ENCODE measurements around the gene AMBRA1.

AMBRA1 gene, protein sequence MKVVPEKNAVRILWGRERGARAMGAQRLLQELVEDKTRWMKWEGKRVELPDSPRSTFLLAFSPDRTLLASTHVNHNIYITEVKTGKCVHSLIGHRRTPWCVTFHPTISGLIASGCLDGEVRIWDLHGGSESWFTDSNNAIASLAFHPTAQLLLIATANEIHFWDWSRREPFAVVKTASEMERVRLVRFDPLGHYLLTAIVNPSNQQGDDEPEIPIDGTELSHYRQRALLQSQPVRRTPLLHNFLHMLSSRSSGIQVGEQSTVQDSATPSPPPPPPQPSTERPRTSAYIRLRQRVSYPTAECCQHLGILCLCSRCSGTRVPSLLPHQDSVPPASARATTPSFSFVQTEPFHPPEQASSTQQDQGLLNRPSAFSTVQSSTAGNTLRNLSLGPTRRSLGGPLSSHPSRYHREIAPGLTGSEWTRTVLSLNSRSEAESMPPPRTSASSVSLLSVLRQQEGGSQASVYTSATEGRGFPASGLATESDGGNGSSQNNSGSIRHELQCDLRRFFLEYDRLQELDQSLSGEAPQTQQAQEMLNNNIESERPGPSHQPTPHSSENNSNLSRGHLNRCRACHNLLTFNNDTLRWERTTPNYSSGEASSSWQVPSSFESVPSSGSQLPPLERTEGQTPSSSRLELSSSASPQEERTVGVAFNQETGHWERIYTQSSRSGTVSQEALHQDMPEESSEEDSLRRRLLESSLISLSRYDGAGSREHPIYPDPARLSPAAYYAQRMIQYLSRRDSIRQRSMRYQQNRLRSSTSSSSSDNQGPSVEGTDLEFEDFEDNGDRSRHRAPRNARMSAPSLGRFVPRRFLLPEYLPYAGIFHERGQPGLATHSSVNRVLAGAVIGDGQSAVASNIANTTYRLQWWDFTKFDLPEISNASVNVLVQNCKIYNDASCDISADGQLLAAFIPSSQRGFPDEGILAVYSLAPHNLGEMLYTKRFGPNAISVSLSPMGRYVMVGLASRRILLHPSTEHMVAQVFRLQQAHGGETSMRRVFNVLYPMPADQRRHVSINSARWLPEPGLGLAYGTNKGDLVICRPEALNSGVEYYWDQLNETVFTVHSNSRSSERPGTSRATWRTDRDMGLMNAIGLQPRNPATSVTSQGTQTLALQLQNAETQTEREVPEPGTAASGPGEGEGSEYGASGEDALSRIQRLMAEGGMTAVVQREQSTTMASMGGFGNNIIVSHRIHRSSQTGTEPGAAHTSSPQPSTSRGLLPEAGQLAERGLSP (N-terminal part only)

DNA sequence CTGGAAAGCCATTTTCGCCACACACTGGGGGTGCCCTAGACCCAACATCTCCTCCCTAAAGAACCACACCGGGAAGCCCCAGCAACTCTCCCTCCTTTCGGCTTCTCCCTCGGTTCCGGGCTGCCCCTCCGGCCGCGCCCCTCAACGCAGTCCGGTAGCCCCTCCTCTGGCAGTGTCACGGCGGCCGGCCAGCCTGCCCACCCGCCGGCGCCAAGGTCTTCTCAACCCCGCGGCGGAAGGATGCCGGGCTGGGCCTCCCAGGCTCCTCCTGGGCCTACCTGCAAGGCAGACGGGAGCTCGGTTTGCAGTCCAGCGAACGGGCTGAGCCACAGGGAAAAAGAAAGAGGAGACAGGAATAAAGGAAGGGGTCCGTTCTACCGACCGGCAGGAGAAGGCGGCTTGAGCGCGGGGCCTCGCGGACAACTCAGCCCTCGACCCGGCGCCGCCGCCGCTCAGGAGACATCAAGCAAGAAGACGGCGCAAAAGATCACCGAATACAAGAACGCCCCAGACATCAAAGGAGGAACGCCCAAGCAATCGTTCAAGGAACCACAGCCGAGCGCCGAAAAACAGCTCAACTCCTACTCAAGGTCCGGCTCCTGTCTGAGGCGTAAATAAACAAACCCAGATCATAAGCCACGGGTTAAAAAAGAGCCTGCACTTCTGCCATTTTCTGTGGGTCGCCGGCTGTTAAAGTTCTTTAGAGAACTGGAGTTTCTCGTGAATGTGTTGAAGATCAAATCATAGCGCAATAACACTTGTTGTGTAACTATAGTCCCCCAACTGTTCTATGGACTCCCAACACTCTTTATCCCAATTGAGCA is at the start of gene AMBRA1:
Gene AMBRA1, minus strand, starts transcription at position 474 of the 824 bp plus-strand sequence. CDS start 45,643 bp downstream, outside the sequence.
- peak; percentile 68 for DNase-seq (ENCODE audit: low read depth)

DNA sequence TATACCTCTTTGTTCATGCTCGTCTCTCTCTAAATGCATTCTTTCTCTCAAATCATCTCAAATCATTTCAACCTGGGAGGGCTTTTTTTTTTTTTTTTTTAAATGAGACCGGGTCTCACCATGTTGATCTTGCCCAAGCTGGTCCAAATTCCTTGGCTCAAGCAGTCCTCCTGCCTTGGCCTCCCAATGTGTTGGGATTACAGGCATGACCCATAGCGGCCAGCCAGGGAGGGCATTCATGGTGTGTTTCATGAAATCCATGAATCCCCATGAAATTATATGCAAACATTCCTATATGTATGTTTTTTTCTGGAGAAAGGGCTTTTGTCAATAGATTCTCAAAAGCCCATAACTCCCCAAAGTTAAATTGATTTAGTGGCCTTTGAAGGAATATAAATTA is 49.7 kb upstream of the AMBRA1 start:
- no peak for DNase-seq (ENCODE audit: low read depth)

DNA sequence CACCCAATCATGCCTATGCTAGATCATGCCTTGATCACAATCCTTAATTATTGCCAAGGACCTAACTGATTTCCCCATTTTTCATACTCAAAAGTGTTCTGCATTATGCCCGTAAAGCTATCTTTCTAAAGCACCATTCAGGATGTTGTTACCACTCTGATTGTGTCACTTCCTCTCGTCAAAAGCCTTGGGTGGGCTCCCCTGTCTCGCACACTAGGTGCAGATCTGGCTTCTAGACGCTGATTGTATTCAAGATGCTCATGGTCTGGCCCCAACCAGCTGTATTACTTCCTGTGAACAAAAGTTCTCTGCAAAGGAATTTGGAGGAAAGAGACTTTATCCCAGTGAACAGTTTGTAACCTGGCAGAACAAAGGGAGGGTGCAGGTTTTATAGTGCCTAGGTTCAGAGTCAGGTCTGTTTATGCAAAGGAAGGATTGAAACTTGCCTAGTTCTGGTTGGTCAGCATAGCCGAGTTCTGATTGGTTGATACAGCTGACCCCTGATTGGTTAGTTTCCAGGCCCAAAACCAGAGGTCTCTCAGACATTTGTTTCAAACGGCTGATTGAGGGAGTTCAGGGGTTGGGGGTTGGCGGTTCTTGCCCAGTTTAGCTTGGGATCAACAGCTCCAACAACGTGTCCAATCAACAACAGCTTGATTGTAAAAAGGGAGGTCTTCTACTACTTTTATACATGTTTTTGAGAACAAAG is 49.0 kb upstream of the AMBRA1 start:
- no peak for DNase-seq (ENCODE audit: low read depth)

DNA sequence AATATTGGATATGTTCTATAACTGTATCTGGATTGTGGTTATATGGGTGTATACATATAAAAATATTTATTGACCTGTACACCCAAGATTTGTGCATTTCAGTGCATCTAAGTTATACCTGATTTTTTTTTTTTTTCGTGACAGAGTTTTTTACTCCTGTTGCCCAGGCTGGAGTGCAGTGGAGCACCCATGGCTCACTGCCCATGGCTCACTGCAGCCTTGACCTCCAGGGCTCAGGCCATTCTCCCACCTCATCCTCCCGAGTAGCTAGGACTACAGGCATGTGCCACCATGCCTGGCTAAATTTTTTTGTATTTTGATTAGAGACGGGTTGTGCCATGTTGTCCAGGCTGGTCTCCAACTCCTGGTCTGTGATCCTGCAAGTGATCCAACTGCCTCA is 47.8 kb upstream of the AMBRA1 start:
- no peak for DNase-seq (ENCODE audit: low read depth)

DNA sequence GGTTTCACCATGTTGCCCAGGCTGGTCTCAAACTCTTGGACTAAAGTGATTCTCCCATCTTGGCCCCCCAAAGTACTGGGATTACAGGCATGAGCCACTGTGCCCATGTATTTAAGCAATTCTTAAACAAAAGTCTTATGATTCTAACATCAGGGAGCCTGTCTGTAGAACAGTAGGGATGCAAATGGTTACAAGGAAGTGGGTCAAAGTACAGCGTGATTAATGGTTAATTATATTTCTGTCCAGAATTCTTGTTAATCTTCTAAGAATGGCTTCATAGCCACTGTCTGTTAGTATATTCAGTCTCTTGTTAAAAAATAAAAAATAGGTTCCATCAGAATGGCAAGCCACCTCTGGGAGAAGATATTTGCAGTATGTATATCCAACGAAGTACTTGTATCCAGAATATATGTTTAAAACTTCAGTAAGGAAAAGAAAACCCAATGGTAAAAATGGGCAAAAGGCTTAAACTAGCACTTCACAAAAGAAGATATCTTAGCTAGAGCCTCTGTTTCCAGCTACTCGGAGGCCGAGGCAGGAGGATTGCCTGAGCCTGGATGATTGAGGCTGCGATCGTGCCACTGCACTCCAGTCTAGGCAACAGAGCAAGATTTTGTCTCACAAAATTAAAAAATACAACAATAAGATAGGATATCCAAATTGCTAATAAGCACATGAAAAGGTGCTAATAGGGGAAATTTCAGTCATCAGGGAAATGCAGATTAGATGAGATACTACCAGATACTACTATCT is 46.4 kb upstream of the AMBRA1 start:
- no peak for DNase-seq (ENCODE audit: low read depth)

DNA sequence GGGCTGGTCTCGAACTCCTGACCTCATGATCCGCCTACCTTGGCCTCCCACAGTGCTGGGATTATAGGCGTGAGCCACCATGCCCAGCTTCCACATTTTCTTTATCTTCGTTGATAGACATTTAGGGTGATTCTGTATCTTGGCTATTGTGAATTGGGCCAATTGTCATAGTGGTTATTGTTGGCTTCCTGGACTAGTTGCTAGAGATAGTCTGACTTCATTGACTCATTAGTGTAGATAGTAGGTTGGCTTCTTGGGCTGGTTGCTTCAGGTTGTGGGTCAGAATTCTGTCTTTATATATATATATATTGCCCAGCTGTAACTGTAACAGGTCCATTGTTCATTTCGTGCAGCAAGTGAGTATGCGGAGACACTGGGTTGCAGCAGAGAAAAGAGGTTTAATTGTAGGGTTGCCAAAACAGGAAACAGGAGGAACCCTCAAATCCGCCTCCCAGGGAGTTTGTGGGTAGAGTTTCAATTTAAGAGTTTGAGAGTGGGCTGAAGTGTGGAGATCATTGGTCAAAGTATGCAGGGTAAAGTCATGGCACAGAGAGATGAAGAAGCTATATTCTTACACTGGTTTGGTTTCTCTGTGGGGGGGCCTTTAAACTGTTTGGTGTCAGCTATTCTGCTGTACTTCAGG is 45.5 kb upstream of the AMBRA1 start:
- DNase-seq (ENCODE audit: low read depth) = no peak

DNA sequence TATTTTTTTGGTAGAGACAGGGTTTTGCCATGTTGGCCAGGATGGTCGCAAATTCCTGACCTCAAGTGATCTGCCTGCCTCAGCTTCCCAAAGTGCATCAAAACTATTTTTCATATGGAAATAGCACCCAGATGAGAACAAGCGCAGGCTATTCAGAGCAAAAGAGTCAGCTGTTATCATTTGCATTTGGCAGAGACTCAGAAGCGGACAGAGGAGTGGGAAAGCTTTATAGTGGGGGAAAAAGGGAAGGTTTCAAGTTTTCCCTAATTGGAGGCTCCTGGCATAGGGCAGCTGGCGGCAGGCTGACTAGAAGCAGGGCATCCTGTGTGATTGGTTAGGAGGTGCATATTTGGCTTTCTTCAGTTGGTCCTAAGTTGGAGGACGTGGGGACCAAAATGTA is 43.7 kb upstream of the AMBRA1 start:
- DNase-seq (ENCODE audit: low read depth) = no peak

DNA sequence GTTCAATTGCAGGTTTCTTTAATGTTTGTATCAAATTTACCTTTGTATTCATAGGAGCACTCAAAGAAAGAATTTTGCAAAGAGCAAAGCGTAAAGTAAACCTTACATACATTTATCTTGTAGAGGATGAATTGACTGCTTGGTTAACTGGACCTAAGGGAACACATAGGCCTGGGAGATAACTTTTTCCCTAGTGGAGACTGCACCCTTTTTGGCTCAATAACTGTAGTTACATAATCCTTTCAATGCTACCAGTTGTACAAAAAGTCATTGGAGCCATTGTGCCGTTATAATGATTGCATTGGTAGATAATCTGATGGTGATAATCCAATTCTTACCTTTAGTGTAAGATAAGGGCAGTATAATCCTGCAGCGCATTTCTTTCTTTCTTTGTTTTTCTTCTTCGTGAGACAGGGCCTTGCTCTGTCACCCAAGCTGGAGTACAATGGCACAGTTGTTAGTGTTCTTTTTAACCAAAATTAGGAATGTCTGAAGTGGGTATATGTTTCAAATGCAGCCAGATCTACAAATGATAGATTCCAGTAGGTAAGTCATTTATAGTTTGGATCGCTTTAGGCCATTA is 41.8 kb upstream of the AMBRA1 start:
- DNase-seq (ENCODE audit: low read depth) = no peak

DNA sequence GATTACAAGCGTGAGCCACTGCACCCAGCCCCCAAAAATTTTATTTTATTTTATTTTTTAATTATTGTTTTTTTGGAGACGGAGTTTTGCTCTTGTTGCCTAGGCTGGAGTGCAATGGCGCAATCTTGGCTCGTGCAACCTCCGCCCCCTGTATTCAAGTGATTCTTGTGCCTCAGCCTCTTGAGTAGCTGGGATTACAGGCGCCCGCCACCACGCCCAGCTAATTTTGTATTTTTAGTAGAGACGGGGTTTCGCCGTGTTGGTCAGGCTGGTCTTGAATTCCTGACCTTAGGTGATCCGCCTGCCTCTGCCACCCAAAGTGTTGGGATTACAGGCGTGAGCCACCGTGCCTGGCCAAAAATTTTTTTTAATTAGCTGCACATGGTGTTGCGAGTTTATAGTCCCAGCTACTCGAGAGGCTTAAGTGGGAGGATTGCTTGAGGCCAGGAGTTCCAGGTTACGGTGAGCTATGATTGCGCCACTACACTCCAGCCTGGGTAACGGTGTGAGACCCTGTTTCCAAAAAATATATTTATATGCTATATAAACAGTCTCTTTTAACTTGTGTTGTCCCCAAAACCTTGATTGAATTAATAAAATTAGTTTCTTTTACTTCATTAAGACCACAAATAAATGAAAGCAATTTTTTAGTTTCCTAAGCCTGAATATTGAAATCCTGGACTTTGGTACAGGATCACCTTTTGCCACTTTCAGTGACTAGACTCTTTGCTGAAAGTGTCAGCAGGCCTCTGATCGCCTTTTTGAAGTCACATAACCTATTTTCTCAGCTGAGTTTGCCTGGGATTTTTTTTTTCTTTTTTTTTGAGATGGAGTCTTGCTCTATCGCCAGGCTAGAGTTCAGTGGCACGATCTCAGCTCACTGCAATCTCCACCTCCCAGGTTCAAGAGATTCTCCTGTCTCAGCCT is 39.7 kb upstream of the AMBRA1 start:
- no peak for DNase-seq (ENCODE audit: low read depth)

DNA sequence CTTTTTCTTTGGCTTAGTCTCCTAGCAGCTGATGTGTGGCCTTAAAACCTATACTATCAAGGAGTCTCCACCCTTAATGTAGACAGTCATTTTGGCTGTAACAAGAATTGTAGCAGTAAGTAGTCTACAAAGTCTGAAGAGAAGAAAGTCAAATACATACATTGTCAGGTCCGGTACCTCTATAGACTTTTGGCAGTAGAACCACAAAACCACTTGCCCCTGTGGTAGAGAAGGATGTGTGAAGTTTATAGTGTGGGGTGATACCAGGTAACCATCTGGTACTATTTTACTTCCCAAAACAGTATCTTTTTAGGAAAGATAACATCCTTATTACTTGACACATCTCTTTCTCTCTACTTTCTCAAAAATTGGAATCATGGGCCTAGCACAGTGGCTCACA is 38.7 kb upstream of the AMBRA1 start:
- DNase-seq (ENCODE audit: low read depth) = no peak

DNA sequence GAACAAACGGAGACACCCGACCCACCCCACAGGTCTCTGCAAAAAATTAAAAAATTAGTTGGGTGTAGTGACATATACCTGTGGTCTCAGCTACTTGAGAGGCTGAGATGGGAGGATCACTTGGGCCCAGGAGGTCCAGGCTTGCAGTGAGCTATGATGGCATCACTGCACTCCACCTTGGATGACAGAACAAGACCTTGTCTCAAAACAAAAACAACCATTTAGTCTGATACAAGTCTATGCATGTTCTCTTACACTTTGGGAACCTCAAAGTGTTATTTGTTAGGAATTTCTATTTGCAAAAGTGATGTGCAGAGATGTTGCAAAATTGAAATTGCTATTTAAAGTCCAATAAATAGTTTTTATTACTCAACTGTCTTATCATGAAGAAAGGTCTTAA is 37.9 kb upstream of the AMBRA1 start:
- no peak for DNase-seq (ENCODE audit: low read depth)

DNA sequence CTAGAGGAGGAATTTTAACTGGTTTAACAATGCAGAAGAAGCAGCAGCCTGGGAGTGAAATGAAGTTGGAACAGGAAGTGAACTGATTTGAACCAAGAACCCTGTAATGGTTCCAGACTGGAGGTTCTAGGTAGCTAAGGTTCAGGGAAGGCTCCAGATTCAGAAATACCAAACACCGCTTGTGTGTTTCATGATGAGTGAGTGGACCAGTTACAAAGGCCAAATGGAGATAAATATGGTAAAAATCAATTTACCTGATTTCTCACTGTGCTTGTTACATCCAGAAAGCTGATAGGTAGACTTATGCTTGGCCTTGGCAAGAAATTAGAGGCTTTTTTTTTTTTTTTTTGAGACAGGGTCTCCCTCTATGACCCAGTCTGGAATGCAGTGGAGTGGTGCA is 36.4 kb upstream of the AMBRA1 start:
- DNase-seq (ENCODE audit: low read depth) = no peak

DNA sequence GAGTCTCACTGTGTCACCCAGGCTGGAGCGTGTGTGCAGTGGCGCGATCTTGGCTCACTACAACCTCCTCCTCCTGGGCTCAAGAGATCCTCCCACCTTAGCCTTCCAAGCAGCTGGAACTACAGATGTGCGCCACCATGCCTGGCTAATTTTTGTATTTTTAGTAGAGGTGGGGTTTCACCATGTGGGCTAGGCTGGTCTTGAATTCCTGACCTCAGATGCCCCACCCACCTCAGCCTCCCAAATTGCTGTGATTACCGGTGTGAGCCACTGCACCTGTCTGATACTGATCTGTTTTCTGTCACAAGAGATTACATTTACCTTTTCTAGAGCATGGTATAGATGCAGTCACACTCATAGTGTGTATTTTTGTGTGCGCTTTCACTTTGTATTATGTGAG is 35.1 kb upstream of the AMBRA1 start:
- no peak for DNase-seq (ENCODE audit: low read depth)

DNA sequence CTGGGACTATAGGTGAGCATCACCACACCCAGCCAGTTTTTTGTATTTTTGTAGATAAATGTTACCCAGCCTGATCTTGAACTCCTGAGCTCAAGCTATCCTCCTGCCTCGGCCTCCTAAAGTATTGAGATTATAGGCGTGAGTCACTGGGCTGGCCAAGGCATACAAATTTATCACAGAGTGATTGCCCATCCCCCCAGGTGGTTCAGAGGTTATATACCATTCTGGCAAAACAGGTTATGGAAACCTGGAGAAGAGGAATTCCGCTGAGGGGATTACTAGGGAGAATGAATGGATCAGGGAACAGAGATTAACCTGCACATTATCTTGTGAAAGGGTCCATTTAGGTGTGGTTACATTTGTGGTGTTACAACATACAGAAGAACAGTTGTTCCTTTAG is 31.6 kb upstream of the AMBRA1 start:
- no peak for DNase-seq (ENCODE audit: low read depth)

DNA sequence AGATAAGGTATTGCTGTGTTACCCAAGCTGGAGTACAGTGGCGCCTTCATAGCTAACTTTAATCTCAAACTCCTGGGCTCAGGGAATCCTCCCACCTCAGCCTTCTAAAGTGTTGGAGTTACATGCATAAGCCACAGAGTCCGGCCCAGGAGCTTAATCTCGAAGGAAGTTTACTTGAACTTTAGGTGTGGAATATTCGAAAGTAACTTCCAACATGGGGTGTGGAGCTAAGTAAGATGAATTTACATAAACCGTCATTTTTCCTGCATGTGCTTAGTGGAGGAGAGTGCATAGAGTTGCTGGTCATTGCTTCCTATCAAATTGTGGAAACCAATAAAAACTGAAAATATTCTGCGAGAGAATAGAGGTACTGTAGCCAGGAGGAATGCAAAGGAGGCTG is 25.0 kb upstream of the AMBRA1 start:
- no peak for DNase-seq (ENCODE audit: low read depth)

DNA sequence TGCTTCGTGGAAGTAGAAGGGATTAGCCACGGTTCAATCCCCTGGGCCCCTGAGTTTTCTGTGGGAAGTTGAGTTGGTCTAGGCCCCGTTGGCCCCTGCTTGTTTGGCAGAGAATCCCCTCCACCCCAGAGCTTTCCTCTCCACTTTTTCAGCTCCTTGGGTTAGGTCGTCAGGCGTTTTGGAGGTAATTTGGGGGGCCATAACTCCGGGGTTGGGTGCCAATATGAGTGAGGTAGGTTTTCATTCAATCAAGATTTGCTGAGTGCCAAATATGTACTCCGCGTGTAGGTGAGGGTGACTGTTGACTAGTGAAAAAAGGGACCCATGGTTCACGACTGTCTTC is 24.1 kb upstream of the AMBRA1 start:
- DNase-seq (ENCODE audit: low read depth) = no peak

DNA sequence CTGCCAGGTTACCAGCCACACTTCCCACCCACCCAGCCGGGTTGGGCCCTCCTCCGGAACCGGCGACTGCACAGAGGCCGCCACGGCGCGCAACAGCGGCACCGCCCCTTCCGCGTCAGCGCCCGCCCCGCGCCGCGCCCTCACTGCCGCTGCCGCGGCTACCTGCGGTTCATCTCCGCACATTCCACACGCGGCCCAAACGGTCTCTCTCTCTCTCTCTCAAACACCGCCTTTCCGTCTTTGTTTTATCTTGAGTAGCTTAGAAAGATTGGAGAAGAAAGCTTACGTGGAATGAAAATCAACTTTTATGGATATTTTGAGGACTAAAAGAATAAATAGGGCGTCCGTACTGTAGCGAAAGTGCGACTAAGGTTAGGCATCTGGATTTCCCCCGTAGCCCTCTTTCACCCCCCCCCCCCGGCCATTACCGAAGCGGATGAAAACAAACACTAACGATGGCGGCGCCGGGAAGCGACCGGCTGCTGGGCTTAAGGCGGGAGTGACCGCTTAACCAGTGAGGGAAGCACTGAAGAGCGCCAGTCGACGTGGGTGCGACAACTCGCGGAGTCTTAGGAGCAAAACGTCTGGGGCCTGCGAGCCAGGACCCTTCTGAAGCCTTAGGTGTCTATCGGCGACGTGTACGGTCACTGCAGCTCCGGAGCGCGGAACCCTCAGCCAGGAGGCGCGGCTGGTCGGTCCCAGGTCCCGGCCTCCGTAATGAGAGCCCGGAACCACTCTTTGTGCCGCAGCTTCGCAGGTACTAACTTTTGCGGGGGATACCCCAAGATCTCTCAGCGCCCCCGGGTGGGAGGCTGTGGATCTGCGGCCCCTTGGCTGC is 23.5 kb upstream of the AMBRA1 start, which contains the start of the genes ATG13 and HARBI1:
Gene ATG13, plus strand, starts transcription at position 420 of the 838 bp plus-strand sequence. CDS start 26,739 bp downstream, outside the sequence.
Gene HARBI1, minus strand, starts transcription at position 94 of the 838 bp plus-strand sequence. CDS start 990 bp downstream, outside the sequence.
- DNase-seq (ENCODE audit: low read depth) = peak; percentile 89

Measured in stimulated activated CD4-positive, alpha-beta T cell treated with anti-CD3 and anti-CD28 coated beads, Interleukin-2, amount 100 ng/mL, for 4 hours (primary cell).